Transverse colon (tissue), 4 donors: ENCODE data around the gene HMGCS2. TPM values are rescaled to one million over a fixed set of nuclear protein-coding genes. Genes with fewer than 3 reads are reported as not detected.

ENCODE experiments used
- DNase-seq: peaks from one replicate; pipeline ENCODE4 v3.0.0-alpha.2; 2019
- H3K27ac ChIP-seq, 4 donors: fragments of 200-600 bp; sonication (generic); 2 replicates each; pipeline ENCODE4 v1.5.1; 2016 to 2018; ENCODE audit warnings: inconsistent platforms in 4 of 4
- H3K27me3 ChIP-seq: fragments of 200-600 bp; sonication (generic); 2 replicates; pipeline ENCODE4 v1.5.1; 2017; ENCODE audit warnings: inconsistent platforms
- H3K36me3 ChIP-seq, 4 donors: fragments of 200-600 bp; sonication (generic); 2 replicates each; pipeline ENCODE4 v1.5.1; 2017 to 2019; ENCODE audit warnings: inconsistent platforms in 4 of 4
- H3K4me1 ChIP-seq, 4 donors: fragments of 200-600 bp; sonication (generic); 2 replicates each; pipeline ENCODE4 v1.5.1; 2017 to 2020; ENCODE audit warnings: inconsistent platforms in 4 of 4
- H3K4me3 ChIP-seq, 4 donors: fragments of 200-600 bp; sonication (generic); 1 replicate in 1 of 4; 2 replicates in 3 of 4; pipeline versions ENCODE4 v1.5.1 to v1.6.1; 2017 to 2019; ENCODE audit warnings: inconsistent platforms in 4 of 4
- H3K9me3 ChIP-seq, 2 donors: fragments of 200-600 bp; sonication (generic); 2 replicates each; pipeline ENCODE4 v1.5.1; 2017 to 2019; ENCODE audit warnings: inconsistent platforms in 2 of 2
- CTCF ChIP-seq, 5 experiments: fragments of 200-600 bp in 3 of 5; fragments of 450-650 bp in 2 of 5; sonication (generic) in 3 of 5; IDR thresholded peaks; 1 replicate in 2 of 5; 2 replicates in 3 of 5; pipeline ENCODE4 v1.5.1; 2016 to 2017; ENCODE audit warnings: antibody characterized with exemption in 5 of 5, inconsistent platforms in 3 of 5, mild to moderate bottlenecking in 2 of 5, moderate library complexity in 1 of 5
- EP300 ChIP-seq: sonication (generic); formaldehyde crosslinking; IDR thresholded peaks from one replicate; pipeline ENCODE4 v1.6.1; 2017; ENCODE audit warnings: antibody characterized with exemption, low read depth
- POLR2A ChIP-seq: fragments of 450-650 bp; IDR thresholded peaks from one replicate; pipeline ENCODE4 v1.6.1; 2016; ENCODE audit warnings: antibody characterized with exemption, mild to moderate bottlenecking, moderate library complexity
- POLR2AphosphoS5 ChIP-seq, 3 donors: sonication (generic); formaldehyde crosslinking; IDR thresholded peaks; one replicate each; pipeline ENCODE4 v1.6.1; 2016; ENCODE audit warnings: antibody characterized with exemption in 3 of 3
- WGBS, 2 donors: methylation state at CpG; one replicate each; pipeline ENCODE4 v1.1.5; 2018; ENCODE audit warnings: low coverage in 1 of 2; 5-methylcytosine and 5-hydroxymethylcytosine counted together
- in situ Hi-C, 4 donors: fragments of 200-750 bp; cut with MboI; loops; one replicate each; pipeline versions ENCODE4 v1.15.0 to v1.15.1; 2017; ENCODE audit warnings: low sequenced_read_pairs in 3 of 4, low pct_ligation_motif_present in 1 of 4, low pct_unique_long_range_greater_than_20kb in 1 of 4
- intact Hi-C: fragments of 100-400 bp; cut with DNase I; formaldehyde crosslinking; loops from one replicate; pipeline ENCODE4 v1.15.1; 2023; ENCODE audit warnings: low total_unique reads
- total RNA-seq, 4 donors: library from RNA; depleted of rRNA; stranded (reverse); fragments of >200 nt; gene quantifications; one replicate each; pipeline ENCODE4 v1.1.0, GENCODE V29; 2016

HMGCS2 gene
- total RNA-seq, 4 donors from 2014 or later = 24.7 to 1,050 (median 278) TPM

DNA sequence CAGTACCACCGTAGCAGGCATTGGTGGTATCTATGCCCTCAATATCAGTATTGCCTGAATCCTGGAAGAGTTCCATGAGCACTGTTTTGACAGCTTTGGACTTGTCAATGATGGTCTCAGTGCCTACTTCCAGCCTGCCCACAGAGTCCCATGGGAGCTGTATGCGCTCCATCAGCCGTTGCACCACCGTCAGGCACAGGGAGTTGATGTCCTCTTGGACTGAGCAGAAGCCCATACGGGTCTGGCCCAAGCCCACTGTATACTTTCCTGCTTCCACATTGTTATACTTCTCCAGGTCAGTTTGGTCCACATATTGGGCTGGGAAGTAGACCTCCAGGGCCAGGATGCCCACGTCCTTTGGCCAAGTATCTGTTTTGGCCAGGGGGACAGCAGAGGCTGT, 4.5 kb downstream of the HMGCS2 start:
- DNase-seq = no peak
- in situ Hi-C loops = no loop called here
- H3K4me3 ChIP-seq = no peak overlapping the region
- peaks cover 0 to 30% (median 7%) of the 10 kb centered on the region in 4 donors for H3K4me1 ChIP-seq
- 82 to 83% methylated on average over 3 to 6 of the region's 6 CpGs for WGBS, 2 donors
- no peak overlapping the region for H3K27ac ChIP-seq
- no peak for TF ChIP-seq POLR2A
- TF ChIP-seq POLR2AphosphoS5 (IDR thresholded peaks at IDR 0.05) = peak in 1 of 3 donors; percentile 32
- H3K9me3 ChIP-seq = no peaks in the 10 kb centered on the region
- H3K27me3 ChIP-seq = no peaks in the 10 kb centered on the region
- no peaks in the 10 kb centered on the region for H3K36me3 ChIP-seq
- intact Hi-C loops = no loop called here

DNA sequence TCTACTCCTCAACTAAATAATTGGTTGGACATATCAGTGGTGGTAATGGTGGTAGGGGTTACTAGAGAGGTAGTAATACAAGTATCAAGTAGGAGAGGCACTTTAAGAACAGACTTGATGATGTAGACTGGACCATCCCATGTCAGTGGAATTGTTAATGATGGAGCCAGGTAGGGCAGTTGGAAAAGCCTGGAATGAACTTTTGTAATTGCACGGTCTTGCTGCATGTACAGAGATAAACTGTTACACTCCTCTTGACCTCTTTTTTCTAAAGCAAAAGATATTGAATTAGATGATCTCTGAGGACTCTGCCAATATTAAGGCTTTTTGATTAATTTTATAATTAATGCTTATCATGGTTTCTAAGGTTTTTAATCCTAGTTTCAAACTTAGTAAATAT, 5.8 kb downstream of the HMGCS2 start:
- TF ChIP-seq CTCF (IDR thresholded peaks at IDR 0.05) = no peak
- TF ChIP-seq POLR2AphosphoS5 (IDR thresholded peaks at IDR 0.05) = no peak
- no peak for TF ChIP-seq EP300
- no peak for TF ChIP-seq POLR2A
- Histone ChIP-seq H3K36me3 (peaks cover 0 to 10% (median 0%) of the 10 kb centered on the region in 4 donors), H3K27me3 (no peaks in the 10 kb centered on the region), H3K4me3 (no peak overlapping the region), H3K9me3 (no peaks in the 10 kb centered on the region), H3K27ac (no peak overlapping the region), H3K4me1 (peaks cover 0 to 19% (median 5%) of the 10 kb centered on the region in 4 donors)
- intact Hi-C loops (no loop called here), in situ Hi-C loops (no loop called here)
- no peak for DNase-seq
- 63 to 100% methylated on average over 1 of the region's 1 CpG for WGBS, 2 donors

DNA sequence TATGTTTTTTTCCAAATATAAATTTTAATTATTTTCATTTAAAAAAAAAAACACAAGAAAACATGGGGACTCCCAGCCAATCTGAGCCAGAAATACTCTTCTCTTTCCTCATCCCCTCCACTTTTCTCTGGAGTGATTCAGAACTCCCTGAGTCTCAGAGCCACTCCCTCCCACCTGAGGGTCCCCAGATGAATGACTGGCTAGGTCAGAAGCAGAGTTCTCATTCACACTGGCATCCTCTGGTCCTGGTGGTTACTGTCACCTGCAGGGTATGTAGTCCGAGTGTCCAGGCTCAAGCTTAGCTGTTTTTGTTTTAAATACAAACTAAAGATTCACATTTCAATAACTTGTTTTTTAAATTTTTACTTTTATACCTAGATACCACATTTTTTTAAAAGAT, 6.3 kb downstream of the HMGCS2 start:
- 83 to 87% methylated on average over 1 of the region's 1 CpG for WGBS, 2 donors
- no peak for DNase-seq
- Histone ChIP-seq H3K4me1 (peaks cover 0 to 19% (median 5%) of the 10 kb centered on the region in 4 donors), H3K36me3 (peaks cover 0 to 10% (median 0%) of the 10 kb centered on the region in 4 donors), H3K27me3 (no peaks in the 10 kb centered on the region), H3K27ac (no peak overlapping the region), H3K4me3 (no peak overlapping the region), H3K9me3 (no peaks in the 10 kb centered on the region)
- intact Hi-C loops (no loop called here), in situ Hi-C loops (no loop called here)
- TF ChIP-seq POLR2AphosphoS5 (IDR thresholded peaks at IDR 0.05) (no peak), CTCF (IDR thresholded peaks at IDR 0.05) (no peak), EP300 (no peak), POLR2A (no peak)

DNA sequence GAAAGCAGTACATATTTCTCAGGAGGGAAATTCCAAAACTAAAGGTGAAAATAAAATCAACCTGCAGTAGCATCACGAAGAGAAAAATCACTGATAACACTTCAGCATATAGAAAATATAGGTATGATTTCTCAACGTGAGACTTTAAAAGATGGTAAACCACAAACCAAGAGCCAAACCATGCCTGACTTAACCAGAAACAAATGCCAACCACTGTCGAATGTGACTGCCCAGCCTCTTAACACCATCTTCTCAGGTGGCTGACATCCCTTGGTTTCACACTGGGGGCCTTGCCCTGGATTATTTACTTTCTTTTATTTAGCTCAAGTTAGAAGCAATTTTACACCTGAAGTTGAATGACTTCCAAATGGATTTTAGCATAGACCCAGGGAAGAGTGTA, 10.1 kb downstream of the HMGCS2 start:
- 65 to 72% methylated on average over 3 of the region's 3 CpGs for WGBS, 2 donors
- in situ Hi-C loops = loop anchor here in 2 of 4 donors (10.0 kb wide), 2 partner anchors 46 to 186 kb away; no protein-coding TSS in a partner anchor
- H3K27ac ChIP-seq = no peak overlapping the region
- no peak for TF ChIP-seq POLR2AphosphoS5 (IDR thresholded peaks at IDR 0.05)
- no peak for TF ChIP-seq EP300
- TF ChIP-seq POLR2A = no peak
- TF ChIP-seq CTCF (IDR thresholded peaks at IDR 0.05) = no peak
- H3K4me1 ChIP-seq = no peaks in the 10 kb centered on the region
- no peak overlapping the region for H3K4me3 ChIP-seq
- no peaks in the 10 kb centered on the region for H3K9me3 ChIP-seq
- intact Hi-C loops = no loop called here
- H3K36me3 ChIP-seq = peaks cover 0 to 10% (median 0%) of the 10 kb centered on the region in 4 donors
- no peaks in the 10 kb centered on the region for H3K27me3 ChIP-seq
- DNase-seq = no peak

DNA sequence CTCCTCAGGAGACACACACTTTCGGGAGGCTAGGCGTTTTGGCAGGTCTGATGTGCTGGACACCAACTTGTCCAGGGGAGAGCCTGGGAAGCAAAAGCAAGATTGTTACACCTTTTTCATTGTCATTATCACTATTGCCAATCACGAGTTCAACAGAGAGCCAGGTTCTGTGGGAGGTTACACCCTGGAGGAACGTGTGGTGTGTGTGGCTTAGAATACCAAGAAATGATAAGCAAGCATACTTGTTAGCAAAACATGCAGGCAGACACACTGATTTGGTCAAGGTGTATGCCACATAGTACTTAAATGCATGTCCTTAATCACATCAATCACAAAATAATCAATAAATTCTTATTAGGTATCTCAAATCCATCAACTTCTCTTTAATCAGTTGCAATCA, 16.1 kb downstream of the HMGCS2 start:
- WGBS, 2 donors = 76 to 100% methylated on average over 2 to 4 of the region's 4 CpGs
- peak in 1 of 3 donors; percentile 19 for TF ChIP-seq POLR2AphosphoS5 (IDR thresholded peaks at IDR 0.05)
- no peak for TF ChIP-seq CTCF (IDR thresholded peaks at IDR 0.05)
- H3K4me1 ChIP-seq = no peaks in the 10 kb centered on the region
- no peaks in the 10 kb centered on the region for H3K9me3 ChIP-seq
- no peak overlapping the region for H3K4me3 ChIP-seq
- in situ Hi-C loops (loop anchor here in 2 of 4 donors (10.0 kb wide), 2 partner anchors 52 to 192 kb away; no protein-coding TSS in a partner anchor), intact Hi-C loops (no loop called here)
- DNase-seq = no peak
- H3K27me3 ChIP-seq = no peaks in the 10 kb centered on the region
- H3K27ac ChIP-seq = no peak overlapping the region
- peaks cover 0 to 13% (median 6%) of the 10 kb centered on the region in 4 donors for H3K36me3 ChIP-seq
